Transverse colon (tissue), 4 donors: Measurements from ENCODE around the gene KXD1. TPM values are rescaled to one million over a fixed set of nuclear protein-coding genes. Genes with fewer than 3 reads are reported as not detected.
A peak's percentile ranks its signal among the peaks of the same experiment; 100 is the strongest.

Source experiments
- DNase-seq: peaks from one replicate; pipeline ENCODE4 v3.0.0-alpha.2; 2019
- H3K27ac ChIP-seq, 4 donors: fragments of 200-600 bp; sonication (generic); 2 replicates each; pipeline ENCODE4 v1.5.1; 2016 to 2018; ENCODE audit warnings: inconsistent platforms in 4 of 4
- H3K27me3 ChIP-seq: fragments of 200-600 bp; sonication (generic); 2 replicates; pipeline ENCODE4 v1.5.1; 2017; ENCODE audit warnings: inconsistent platforms
- H3K36me3 ChIP-seq, 4 donors: fragments of 200-600 bp; sonication (generic); 2 replicates each; pipeline ENCODE4 v1.5.1; 2017 to 2019; ENCODE audit warnings: inconsistent platforms in 4 of 4
- H3K4me1 ChIP-seq, 4 donors: fragments of 200-600 bp; sonication (generic); 2 replicates each; pipeline ENCODE4 v1.5.1; 2017 to 2020; ENCODE audit warnings: inconsistent platforms in 4 of 4
- H3K4me3 ChIP-seq, 4 donors: fragments of 200-600 bp; sonication (generic); 1 replicate in 1 of 4; 2 replicates in 3 of 4; pipeline versions ENCODE4 v1.5.1 to v1.6.1; 2017 to 2019; ENCODE audit warnings: inconsistent platforms in 4 of 4
- H3K9me3 ChIP-seq, 2 donors: fragments of 200-600 bp; sonication (generic); 2 replicates each; pipeline ENCODE4 v1.5.1; 2017 to 2019; ENCODE audit warnings: inconsistent platforms in 2 of 2
- CTCF ChIP-seq, 5 experiments: fragments of 200-600 bp in 3 of 5; fragments of 450-650 bp in 2 of 5; sonication (generic) in 3 of 5; IDR thresholded peaks; 1 replicate in 2 of 5; 2 replicates in 3 of 5; pipeline ENCODE4 v1.5.1; 2016 to 2017; ENCODE audit warnings: antibody characterized with exemption in 5 of 5, inconsistent platforms in 3 of 5, mild to moderate bottlenecking in 2 of 5, moderate library complexity in 1 of 5
- EP300 ChIP-seq: sonication (generic); formaldehyde crosslinking; IDR thresholded peaks from one replicate; pipeline ENCODE4 v1.6.1; 2017; ENCODE audit warnings: antibody characterized with exemption, low read depth
- POLR2A ChIP-seq: fragments of 450-650 bp; IDR thresholded peaks from one replicate; pipeline ENCODE4 v1.6.1; 2016; ENCODE audit warnings: antibody characterized with exemption, mild to moderate bottlenecking, moderate library complexity
- POLR2AphosphoS5 ChIP-seq, 3 donors: sonication (generic); formaldehyde crosslinking; IDR thresholded peaks; one replicate each; pipeline ENCODE4 v1.6.1; 2016; ENCODE audit warnings: antibody characterized with exemption in 3 of 3
- WGBS, 2 donors: methylation state at CpG; one replicate each; pipeline ENCODE4 v1.1.5; 2018; ENCODE audit warnings: low coverage in 1 of 2; 5-methylcytosine and 5-hydroxymethylcytosine counted together
- in situ Hi-C, 4 donors: fragments of 200-750 bp; cut with MboI; loops; one replicate each; pipeline versions ENCODE4 v1.15.0 to v1.15.1; 2017; ENCODE audit warnings: low sequenced_read_pairs in 3 of 4, low pct_ligation_motif_present in 1 of 4, low pct_unique_long_range_greater_than_20kb in 1 of 4
- intact Hi-C: fragments of 100-400 bp; cut with DNase I; formaldehyde crosslinking; loops from one replicate; pipeline ENCODE4 v1.15.1; 2023; ENCODE audit warnings: low total_unique reads
- total RNA-seq, 4 donors: library from RNA; depleted of rRNA; stranded (reverse); fragments of >200 nt; gene quantifications; one replicate each; pipeline ENCODE4 v1.1.0, GENCODE V29; 2016

The KXD1 gene
- total RNA-seq, 4 donors from 2014 or later: 62.1 to 195 (median 98.0) TPM

- no peaks in the 10 kb centered on the region for H3K27me3 ChIP-seq
- intact Hi-C loops: loop anchor here (5.0 to 10.0 kb wide), 2 partner anchors 33 to 50 kb away; no protein-coding TSS in a partner anchor
- no peaks in the 10 kb centered on the region for H3K9me3 ChIP-seq
- no peak overlapping the region for H3K4me3 ChIP-seq
- 38% methylated on average over 17 of the region's 17 CpGs; no CpG with 5 or more reads in 1 of the 2 donors for WGBS, 2 donors
- in situ Hi-C loops: no loop called here
- peak; percentile 80 for DNase-seq
- H3K27ac ChIP-seq: peak overlapping the region; percentile 45 to 78 (median 66)
- TF ChIP-seq EP300: no peak
- peak in 2 of 3 donors; percentile 58 to 66 for TF ChIP-seq POLR2AphosphoS5 (IDR thresholded peaks at IDR 0.05)
- H3K36me3 ChIP-seq: no peaks in the 10 kb centered on the region
- H3K4me1 ChIP-seq: peaks cover 25 to 70% (median 40%) of the 10 kb centered on the region in 4 donors
Measured at GRCh38 chr19:18514800-18515682, 42.6 kb upstream of the KXD1 start.

- Histone ChIP-seq H3K4me3 (no peak overlapping the region), H3K4me1 (peaks cover 25 to 71% (median 44%) of the 10 kb centered on the region in 4 donors), H3K36me3 (no peaks in the 10 kb centered on the region), H3K9me3 (no peaks in the 10 kb centered on the region), H3K27ac (peak overlapping the region in 2 of 4 donors; percentile 67 to 78), H3K27me3 (no peaks in the 10 kb centered on the region)
- TF ChIP-seq POLR2A (no peak), POLR2AphosphoS5 (IDR thresholded peaks at IDR 0.05) (no peak), CTCF (IDR thresholded peaks at IDR 0.05) (no peak), EP300 (no peak)
- 79% methylated on average over 5 of the region's 5 CpGs; no CpG with 5 or more reads in 1 of the 2 donors for WGBS, 2 donors
- intact Hi-C loops (loop anchor here (5.0 to 10.0 kb wide), 2 partner anchors 34 to 51 kb away; no protein-coding TSS in a partner anchor), in situ Hi-C loops (no loop called here)
- no peak for DNase-seq
Measured at GRCh38 chr19:18515959-18516358, 41.7 kb upstream of the KXD1 start.

- intact Hi-C loops: loop anchor here (5.0 to 10.0 kb wide), 2 partner anchors 35 to 53 kb away; no protein-coding TSS in a partner anchor
- Histone ChIP-seq H3K27ac (no peak overlapping the region), H3K9me3 (no peaks in the 10 kb centered on the region), H3K36me3 (no peaks in the 10 kb centered on the region), H3K4me1 (peaks cover 25 to 72% (median 45%) of the 10 kb centered on the region in 4 donors), H3K27me3 (no peaks in the 10 kb centered on the region), H3K4me3 (no peak overlapping the region)
- in situ Hi-C loops: no loop called here
- WGBS, 2 donors: 92 to 95% methylated on average over 4 of the region's 4 CpGs
- DNase-seq: no peak
- TF ChIP-seq EP300: no peak
- TF ChIP-seq POLR2AphosphoS5 (IDR thresholded peaks at IDR 0.05): no peak
- TF ChIP-seq CTCF (IDR thresholded peaks at IDR 0.05): no peak
- TF ChIP-seq POLR2A: no peak
Measured at GRCh38 chr19:18517606-18518005, 40.1 kb upstream of the KXD1 start.

- TF ChIP-seq POLR2AphosphoS5 (IDR thresholded peaks at IDR 0.05) (no peak), POLR2A (no peak), EP300 (no peak), CTCF (IDR thresholded peaks at IDR 0.05) (no peak)
- Histone ChIP-seq H3K36me3 (no peaks in the 10 kb centered on the region), H3K9me3 (no peaks in the 10 kb centered on the region), H3K4me3 (no peak overlapping the region), H3K27me3 (no peaks in the 10 kb centered on the region), H3K4me1 (peaks cover 25 to 70% (median 46%) of the 10 kb centered on the region in 4 donors), H3K27ac (peak overlapping the region; percentile 97 to 100 (median 98))
- in situ Hi-C loops (no loop called here), intact Hi-C loops (loop anchor here (5.0 to 10.0 kb wide), 2 partner anchors 36 to 54 kb away; no protein-coding TSS in a partner anchor)
- WGBS, 2 donors: 95% methylated on average over 9 of the region's 9 CpGs; no CpG with 5 or more reads in 1 of the 2 donors
- no peak for DNase-seq
Measured at GRCh38 chr19:18518639-18519038, 39.0 kb upstream of the KXD1 start.
